Transverse colon (tissue), 4 donors: Measurements from ENCODE around the gene SEMA4A.

Source experiments
- EP300 ChIP-seq: sonication (generic); formaldehyde crosslinking; IDR thresholded peaks from one replicate; pipeline ENCODE4 v1.6.1; 2017; ENCODE audit warnings: antibody characterized with exemption, low read depth
- POLR2A ChIP-seq: fragments of 450-650 bp; IDR thresholded peaks from one replicate; pipeline ENCODE4 v1.6.1; 2016; ENCODE audit warnings: antibody characterized with exemption, mild to moderate bottlenecking, moderate library complexity
- POLR2AphosphoS5 ChIP-seq, 3 donors: sonication (generic); formaldehyde crosslinking; IDR thresholded peaks; one replicate each; pipeline ENCODE4 v1.6.1; 2016; ENCODE audit warnings: antibody characterized with exemption in 3 of 3
- TF ChIP-seq, protein P1 (sequence below), 5 experiments: fragments of 200-600 bp in 3 of 5; fragments of 450-650 bp in 2 of 5; sonication (generic) in 3 of 5; IDR thresholded peaks; 1 replicate in 2 of 5; 2 replicates in 3 of 5; pipeline ENCODE4 v1.5.1; 2016 to 2017; ENCODE audit warnings: antibody characterized with exemption in 5 of 5, inconsistent platforms in 3 of 5, mild to moderate bottlenecking in 2 of 5, moderate library complexity in 1 of 5

DNA sequence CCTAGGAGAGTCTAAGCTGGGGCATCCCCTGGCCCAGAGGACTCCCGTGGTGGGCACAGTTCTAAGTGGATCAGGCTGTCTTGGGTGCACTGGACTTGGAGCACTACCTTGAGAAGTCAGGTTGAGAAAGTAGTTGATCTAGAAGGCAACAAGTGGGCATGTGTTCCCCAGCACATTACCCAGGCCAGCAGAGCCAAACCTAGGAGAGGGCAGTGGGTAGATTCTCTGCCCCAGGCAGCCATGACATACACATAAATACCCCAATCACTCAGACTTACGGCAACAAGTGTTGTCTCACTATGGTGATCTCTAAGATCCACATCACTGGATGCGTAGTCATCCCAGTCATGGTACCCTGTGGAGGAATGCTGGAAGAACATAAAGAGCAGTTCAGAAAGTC lies 57.9 kb downstream of the SEMA4A start:
- TF ChIP-seq POLR2A (no peak), EP300 (no peak), POLR2AphosphoS5 (IDR thresholded peaks at IDR 0.05) (no peak)
- TF ChIP-seq, protein P1, sequence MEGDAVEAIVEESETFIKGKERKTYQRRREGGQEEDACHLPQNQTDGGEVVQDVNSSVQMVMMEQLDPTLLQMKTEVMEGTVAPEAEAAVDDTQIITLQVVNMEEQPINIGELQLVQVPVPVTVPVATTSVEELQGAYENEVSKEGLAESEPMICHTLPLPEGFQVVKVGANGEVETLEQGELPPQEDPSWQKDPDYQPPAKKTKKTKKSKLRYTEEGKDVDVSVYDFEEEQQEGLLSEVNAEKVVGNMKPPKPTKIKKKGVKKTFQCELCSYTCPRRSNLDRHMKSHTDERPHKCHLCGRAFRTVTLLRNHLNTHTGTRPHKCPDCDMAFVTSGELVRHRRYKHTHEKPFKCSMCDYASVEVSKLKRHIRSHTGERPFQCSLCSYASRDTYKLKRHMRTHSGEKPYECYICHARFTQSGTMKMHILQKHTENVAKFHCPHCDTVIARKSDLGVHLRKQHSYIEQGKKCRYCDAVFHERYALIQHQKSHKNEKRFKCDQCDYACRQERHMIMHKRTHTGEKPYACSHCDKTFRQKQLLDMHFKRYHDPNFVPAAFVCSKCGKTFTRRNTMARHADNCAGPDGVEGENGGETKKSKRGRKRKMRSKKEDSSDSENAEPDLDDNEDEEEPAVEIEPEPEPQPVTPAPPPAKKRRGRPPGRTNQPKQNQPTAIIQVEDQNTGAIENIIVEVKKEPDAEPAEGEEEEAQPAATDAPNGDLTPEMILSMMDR (IDR thresholded peaks at IDR 0.05): no peak
